GM12891 (cell line): Measurements from ENCODE around the gene STEAP3.

Experiments
- DNase-seq: peaks from one replicate; pipeline ENCODE4 v3.0.0; 2011; ENCODE audit warnings: low spot score; ENCODE audit not compliant: insufficient read length
- FAIRE-seq: peaks from 2 replicates; lab custom pipeline; 2011; peaks lifted over from hg19 to GRCh38; lab: Jason Lieb, UNC
- PAX5 ChIP-seq: IDR thresholded peaks from 2 replicates; pipeline ENCODE4 v1.6.1; 2011; ENCODE audit warnings: low read length, moderate library complexity, mild to moderate bottlenecking; ENCODE audit not compliant: insufficient read depth, severe bottlenecking
- POLR2A ChIP-seq: IDR thresholded peaks from 2 replicates; pipeline ENCODE4 v1.6.1; 2011; ENCODE audit warnings: low read depth, low read length, control low read depth
- POLR2AphosphoS5 ChIP-seq: IDR thresholded peaks from 2 replicates; pipeline ENCODE4 v1.6.1; 2011; ENCODE audit warnings: low read depth, low read length, control low read depth
- POU2F2 ChIP-seq: IDR thresholded peaks from 2 replicates; pipeline ENCODE4 v1.6.1; 2011; ENCODE audit warnings: low read depth, mild to moderate bottlenecking, control low read depth, low read length, moderate library complexity
- SPI1 ChIP-seq: IDR thresholded peaks from 2 replicates; pipeline ENCODE4 v1.6.1; 2011; ENCODE audit warnings: low read depth, low read length, control low read depth
- TAF1 ChIP-seq: IDR thresholded peaks from 2 replicates; pipeline ENCODE4 v1.6.1; 2011; ENCODE audit warnings: low read depth, low read length, control low read depth

STEAP3 gene

GRCh38 chr2:119295688-119296375 lies 72.2 kb downstream of the STEAP3 start:
- TF ChIP-seq TAF1 (no peak), PAX5 (no peak), POLR2AphosphoS5 (no peak), POU2F2 (no peak), POLR2A (no peak), SPI1 (no peak)
- FAIRE-seq (no peak), DNase-seq (no peak)

- no peak for DNase-seq
- FAIRE-seq = no peak
- TF ChIP-seq TAF1 (no peak), POLR2AphosphoS5 (no peak), POLR2A (no peak), PAX5 (no peak), SPI1 (no peak), POU2F2 (no peak)
Measured at GRCh38 chr2:119301413-119301812, 77.8 kb downstream of the STEAP3 start.

- no peak for TF ChIP-seq POLR2AphosphoS5
- FAIRE-seq = no peak
- DNase-seq = no peak
Measured at GRCh38 chr2:119304847-119305246, 81.2 kb downstream of the STEAP3 start.

- no peak for TF ChIP-seq SPI1
- no peak for TF ChIP-seq TAF1
- no peak for TF ChIP-seq PAX5
- TF ChIP-seq POLR2A = no peak
- TF ChIP-seq POLR2AphosphoS5 = no peak
- TF ChIP-seq POU2F2 = no peak
- FAIRE-seq = no peak
Measured at GRCh38 chr2:119305497-119306195, 82.0 kb downstream of the STEAP3 start.

GRCh38 chr2:119306196-119306590 lies 82.6 kb downstream of the STEAP3 start:
- DNase-seq = no peak
- TF ChIP-seq TAF1 = no peak
- TF ChIP-seq POLR2AphosphoS5 = no peak
- TF ChIP-seq SPI1 = no peak
- no peak for TF ChIP-seq PAX5
- no peak for TF ChIP-seq POU2F2
- TF ChIP-seq POLR2A = no peak
- no peak for FAIRE-seq

More at GRCh38 chr2:119305497-119306195, 82.0 kb downstream of the STEAP3 start:
- no peak for DNase-seq

GRCh38 chr2:119307419-119308140 lies 83.9 kb downstream of the STEAP3 start:
- TF ChIP-seq POLR2AphosphoS5 (no peak), SPI1 (no peak), TAF1 (no peak), POU2F2 (no peak), PAX5 (no peak), POLR2A (no peak)
- DNase-seq (no peak), FAIRE-seq (no peak)

- DNase-seq = no peak
- TF ChIP-seq POLR2A (no peak), SPI1 (no peak), POU2F2 (no peak), POLR2AphosphoS5 (no peak)
- no peak for FAIRE-seq
Measured at GRCh38 chr2:119308793-119309330, 85.2 kb downstream of the STEAP3 start.

GRCh38 chr2:119311371-119311770 lies 87.7 kb downstream of the STEAP3 start:
- DNase-seq (no peak), FAIRE-seq (no peak)
- TF ChIP-seq POLR2AphosphoS5 = no peak
- no peak for TF ChIP-seq SPI1
- no peak for TF ChIP-seq TAF1
- TF ChIP-seq PAX5 = no peak
- no peak for TF ChIP-seq POLR2A
- no peak for TF ChIP-seq POU2F2

GRCh38 chr2:119311831-119312230 lies 88.2 kb downstream of the STEAP3 start:
- no peak for FAIRE-seq
- TF ChIP-seq POLR2AphosphoS5 = no peak
- no peak for TF ChIP-seq TAF1
- no peak for TF ChIP-seq SPI1
- no peak for TF ChIP-seq POLR2A
- TF ChIP-seq POU2F2 = no peak
- TF ChIP-seq PAX5 = no peak
- no peak for DNase-seq
